PC-9 (cell line): ENCODE data around the gene TET2.

Source experiments
- EZH2 ChIP-seq: fragments of 200-600 bp; sonication (generic); IDR thresholded peaks from 2 replicates; pipeline ENCODE4 v1.8.0; 2017; ENCODE audit warnings: antibody characterized with exemption, low read depth
- TF ChIP-seq, protein P1 (sequence below): fragments of 200-600 bp; sonication (generic); conservative IDR thresholded peaks from 2 replicates; pipeline ENCODE4 v1.6.1; 2017; ENCODE audit warnings: mixed run types, antibody characterized with exemption, mild to moderate bottlenecking, moderate library complexity

DNA sequence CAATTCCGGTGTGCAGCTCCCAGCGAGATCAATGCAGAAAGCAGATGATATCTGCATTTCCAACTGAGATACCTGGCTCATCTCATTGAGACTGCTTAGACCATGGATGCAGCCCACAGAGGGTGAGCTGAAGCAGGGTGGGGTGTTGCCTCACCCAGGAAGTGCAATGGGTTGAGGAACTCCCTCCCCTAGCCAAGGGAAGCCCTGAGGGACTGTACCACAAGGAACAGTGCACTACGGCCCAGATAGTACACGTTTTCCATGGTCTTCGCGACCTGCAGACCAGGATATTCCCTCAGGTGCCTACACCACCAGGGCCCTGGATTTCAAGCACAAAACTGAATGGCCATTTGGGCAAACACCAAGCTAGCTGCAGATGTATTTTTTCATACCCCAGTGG lies 150.0 kb downstream of the TET2 start:
- TF ChIP-seq, protein P1, sequence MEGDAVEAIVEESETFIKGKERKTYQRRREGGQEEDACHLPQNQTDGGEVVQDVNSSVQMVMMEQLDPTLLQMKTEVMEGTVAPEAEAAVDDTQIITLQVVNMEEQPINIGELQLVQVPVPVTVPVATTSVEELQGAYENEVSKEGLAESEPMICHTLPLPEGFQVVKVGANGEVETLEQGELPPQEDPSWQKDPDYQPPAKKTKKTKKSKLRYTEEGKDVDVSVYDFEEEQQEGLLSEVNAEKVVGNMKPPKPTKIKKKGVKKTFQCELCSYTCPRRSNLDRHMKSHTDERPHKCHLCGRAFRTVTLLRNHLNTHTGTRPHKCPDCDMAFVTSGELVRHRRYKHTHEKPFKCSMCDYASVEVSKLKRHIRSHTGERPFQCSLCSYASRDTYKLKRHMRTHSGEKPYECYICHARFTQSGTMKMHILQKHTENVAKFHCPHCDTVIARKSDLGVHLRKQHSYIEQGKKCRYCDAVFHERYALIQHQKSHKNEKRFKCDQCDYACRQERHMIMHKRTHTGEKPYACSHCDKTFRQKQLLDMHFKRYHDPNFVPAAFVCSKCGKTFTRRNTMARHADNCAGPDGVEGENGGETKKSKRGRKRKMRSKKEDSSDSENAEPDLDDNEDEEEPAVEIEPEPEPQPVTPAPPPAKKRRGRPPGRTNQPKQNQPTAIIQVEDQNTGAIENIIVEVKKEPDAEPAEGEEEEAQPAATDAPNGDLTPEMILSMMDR: no peak
- TF ChIP-seq EZH2: no peak
